Breast epithelium (tissue), 3 donors: ENCODE results near the gene RAD51D.

ENCODE experiments used
- CTCF ChIP-seq, 3 donors: fragments of 450-650 bp; IDR thresholded peaks; one replicate each; pipeline ENCODE4 v1.5.1; 2016 to 2017; ENCODE audit warnings: antibody characterized with exemption in 3 of 3, mild to moderate bottlenecking in 3 of 3, moderate library complexity in 3 of 3
- POLR2AphosphoS5 ChIP-seq, 3 donors: sonication (generic); formaldehyde crosslinking; IDR thresholded peaks; one replicate each; pipeline ENCODE4 v1.6.1; 2017; ENCODE audit warnings: antibody characterized with exemption in 3 of 3

GRCh38 chr17:35051183-35051578 lies 68.5 kb downstream of the RAD51D start:
- no peak for TF ChIP-seq CTCF (IDR thresholded peaks at IDR 0.05)
- TF ChIP-seq POLR2AphosphoS5 (IDR thresholded peaks at IDR 0.05), result no peak
